ENCODE results near the gene CAMK1D. TPM values are rescaled to one million over a fixed set of nuclear protein-coding genes. Genes with fewer than 3 reads are reported as not detected.

Gene CAMK1D
- total and polyA plus RNA-seq, 4 experiments from 2014 or later: 5.2 to 22.2 (median 19.4) TPM

- Mint-ChIP-seq H3K4me3 (no peak overlapping the region), H3K9me3 (no peaks in the 10 kb centered on the region), H3K36me3 (no peaks in the 10 kb centered on the region), H3K27me3 (no peaks in the 10 kb centered on the region), H3K27ac (no peak overlapping the region), H3K4me1 (peaks cover 0 to 5% (median 3%) of the 10 kb centered on the region in 4 donors)
- no peaks in the 10 kb centered on the region for H3K4me1 ChIP-seq (ENCODE audit: insufficient read depth, low read length)
- no peak overlapping the region for H3K27ac ChIP-seq (ENCODE audit: low read depth, low read length)
- ChIA-PET CTCF (ENCODE audit: partially characterized antibody) (interaction anchor here (1.6 kb wide), 1 partner anchor 480 kb away, joined by 4 read pairs; no protein-coding TSS in a partner anchor), POLR2A (ENCODE audit: partially characterized antibody) (no interaction called here)
- intact Hi-C loops (cut with micrococcal nuclease): no loop called here
- no peaks in the 10 kb centered on the region for H3K36me3 ChIP-seq (ENCODE audit: insufficient read depth, low read length)
- H3K9me3 ChIP-seq (ENCODE audit: control insufficient read depth in 1 of 2, low read length in 2 of 2): no peaks in the 10 kb centered on the region
- H3K4me3 ChIP-seq (ENCODE audit: low read length in 2 of 2): no peak overlapping the region
- H3K27me3 ChIP-seq (ENCODE audit: insufficient read depth, low read length): no peaks in the 10 kb centered on the region
- no peak for DNase-seq
Observed at GRCh38 chr10:12743941-12744340, 394.6 kb downstream of the CAMK1D start.

GRCh38 chr10:12748186-12748585 is 398.8 kb downstream of the CAMK1D start:
- intact Hi-C loops (cut with micrococcal nuclease): no loop called here
- Histone ChIP-seq H3K27ac (ENCODE audit: low read depth, low read length) (no peak overlapping the region), H3K36me3 (ENCODE audit: insufficient read depth, low read length) (no peaks in the 10 kb centered on the region), H3K4me3 (ENCODE audit: low read length in 2 of 2) (no peak overlapping the region), H3K9me3 (ENCODE audit: control insufficient read depth in 1 of 2, low read length in 2 of 2) (no peaks in the 10 kb centered on the region), H3K27me3 (ENCODE audit: insufficient read depth, low read length) (no peaks in the 10 kb centered on the region), H3K4me1 (ENCODE audit: insufficient read depth, low read length) (no peaks in the 10 kb centered on the region)
- Mint-ChIP-seq H3K36me3 (peaks cover 1 to 3% of the 10 kb centered on the region in 2 donors), H3K4me1 (peaks cover 0 to 6% (median under 1%) of the 10 kb centered on the region in 4 donors), H3K9me3 (no peaks in the 10 kb centered on the region), H3K4me3 (no peak overlapping the region), H3K27me3 (no peaks in the 10 kb centered on the region), H3K27ac (no peak overlapping the region)
- no peak for DNase-seq
- CTCF ChIA-PET (ENCODE audit: partially characterized antibody): no interaction called here
- POLR2A ChIA-PET (ENCODE audit: partially characterized antibody): no interaction called here

GRCh38 chr10:12749760-12750478 is 400.6 kb downstream of the CAMK1D start:
- no peaks in the 10 kb centered on the region for H3K9me3 ChIP-seq (ENCODE audit: control insufficient read depth in 1 of 2, low read length in 2 of 2)
- DNase-seq: no peak
- H3K27ac ChIP-seq (ENCODE audit: low read depth, low read length): no peak overlapping the region
- peaks cover 0 to 6% (median 0%) of the 10 kb centered on the region in 4 donors for H3K4me1 Mint-ChIP-seq
- no peaks in the 10 kb centered on the region for H3K9me3 Mint-ChIP-seq
- ChIA-PET POLR2A (ENCODE audit: partially characterized antibody) (no interaction called here), CTCF (ENCODE audit: partially characterized antibody) (no interaction called here)
- no peaks in the 10 kb centered on the region for H3K4me1 ChIP-seq (ENCODE audit: insufficient read depth, low read length)
- H3K36me3 ChIP-seq (ENCODE audit: insufficient read depth, low read length): no peaks in the 10 kb centered on the region
- H3K27me3 Mint-ChIP-seq: no peaks in the 10 kb centered on the region
- no peak overlapping the region for H3K4me3 Mint-ChIP-seq
- H3K27me3 ChIP-seq (ENCODE audit: insufficient read depth, low read length): no peaks in the 10 kb centered on the region
- intact Hi-C loops (cut with micrococcal nuclease): no loop called here
- H3K4me3 ChIP-seq (ENCODE audit: low read length in 2 of 2): no peak overlapping the region
- H3K36me3 Mint-ChIP-seq: peaks cover 1 to 3% of the 10 kb centered on the region in 2 donors
- no peak overlapping the region for H3K27ac Mint-ChIP-seq

- intact Hi-C loops (cut with micrococcal nuclease): no loop called here
- H3K9me3 Mint-ChIP-seq: no peaks in the 10 kb centered on the region
- H3K36me3 Mint-ChIP-seq: peaks cover 1 to 6% of the 10 kb centered on the region in 2 donors
- H3K4me3 Mint-ChIP-seq: no peak overlapping the region
- CTCF ChIA-PET (ENCODE audit: partially characterized antibody): no interaction called here
- Histone ChIP-seq H3K9me3 (ENCODE audit: control insufficient read depth in 1 of 2, low read length in 2 of 2) (no peaks in the 10 kb centered on the region), H3K27ac (ENCODE audit: low read depth, low read length) (no peak overlapping the region), H3K27me3 (ENCODE audit: insufficient read depth, low read length) (no peaks in the 10 kb centered on the region), H3K4me3 (ENCODE audit: low read length in 2 of 2) (no peak overlapping the region), H3K4me1 (ENCODE audit: insufficient read depth, low read length) (no peaks in the 10 kb centered on the region), H3K36me3 (ENCODE audit: insufficient read depth, low read length) (no peaks in the 10 kb centered on the region)
- H3K27ac Mint-ChIP-seq: no peak overlapping the region
- DNase-seq: no peak
- POLR2A ChIA-PET (ENCODE audit: partially characterized antibody): no interaction called here
- no peaks in the 10 kb centered on the region for H3K27me3 Mint-ChIP-seq
- H3K4me1 Mint-ChIP-seq: peaks cover 0 to 9% (median 0%) of the 10 kb centered on the region in 4 donors
Observed at GRCh38 chr10:12750526-12751201, 401.3 kb downstream of the CAMK1D start.

GRCh38 chr10:12755075-12755474 is 405.7 kb downstream of the CAMK1D start:
- peaks cover 0 to 2% (median under 1%) of the 10 kb centered on the region in 4 donors for H3K4me1 Mint-ChIP-seq
- POLR2A ChIA-PET (ENCODE audit: partially characterized antibody): no interaction called here

GRCh38 chr10:12757351-12757750 is 408.0 kb downstream of the CAMK1D start:
- H3K9me3 Mint-ChIP-seq: no peaks in the 10 kb centered on the region
- peaks cover 6% of the 10 kb centered on the region for H3K36me3 ChIP-seq (ENCODE audit: insufficient read depth, low read length)
- H3K4me3 ChIP-seq (ENCODE audit: low read length in 2 of 2): no peak overlapping the region
- H3K27ac Mint-ChIP-seq: no peak overlapping the region
- CTCF ChIA-PET (ENCODE audit: partially characterized antibody): interaction anchor here (0.6 to 1.0 kb wide), 3 partner anchors 9 to 542 kb away, joined by 3 to 4 read pairs (median 3); no protein-coding TSS in a partner anchor
- H3K4me1 Mint-ChIP-seq: peaks cover 0 to 4% (median under 1%) of the 10 kb centered on the region in 4 donors
- H3K4me1 ChIP-seq (ENCODE audit: insufficient read depth, low read length): no peaks in the 10 kb centered on the region
- H3K27me3 ChIP-seq (ENCODE audit: insufficient read depth, low read length): no peaks in the 10 kb centered on the region
- H3K4me3 Mint-ChIP-seq: no peak overlapping the region
- intact Hi-C loops (cut with micrococcal nuclease): no loop called here
- DNase-seq: no peak
- H3K9me3 ChIP-seq (ENCODE audit: control insufficient read depth in 1 of 2, low read length in 2 of 2): no peaks in the 10 kb centered on the region
- no peak overlapping the region for H3K27ac ChIP-seq (ENCODE audit: low read depth, low read length)
- H3K27me3 Mint-ChIP-seq: no peaks in the 10 kb centered on the region
- H3K36me3 Mint-ChIP-seq: peaks cover 24 to 29% of the 10 kb centered on the region in 2 donors
- POLR2A ChIA-PET (ENCODE audit: partially characterized antibody): no interaction called here

More at GRCh38 chr10:12755075-12755474, 405.7 kb downstream of the CAMK1D start:
- no peak overlapping the region for H3K4me3 ChIP-seq (ENCODE audit: low read length in 2 of 2)
- CTCF ChIA-PET (ENCODE audit: partially characterized antibody): no interaction called here
- no peaks in the 10 kb centered on the region for H3K27me3 ChIP-seq (ENCODE audit: insufficient read depth, low read length)
- intact Hi-C loops (cut with micrococcal nuclease): no loop called here
- no peaks in the 10 kb centered on the region for H3K4me1 ChIP-seq (ENCODE audit: insufficient read depth, low read length)
- H3K9me3 Mint-ChIP-seq: no peaks in the 10 kb centered on the region
- peaks cover 7 to 10% of the 10 kb centered on the region in 2 donors for H3K36me3 Mint-ChIP-seq
- H3K9me3 ChIP-seq (ENCODE audit: control insufficient read depth in 1 of 2, low read length in 2 of 2): no peaks in the 10 kb centered on the region
- no peak overlapping the region for H3K27ac ChIP-seq (ENCODE audit: low read depth, low read length)
- no peak overlapping the region for H3K27ac Mint-ChIP-seq
- no peaks in the 10 kb centered on the region for H3K36me3 ChIP-seq (ENCODE audit: insufficient read depth, low read length)
- no peak overlapping the region for H3K4me3 Mint-ChIP-seq
- no peak for DNase-seq
- no peaks in the 10 kb centered on the region for H3K27me3 Mint-ChIP-seq

- Mint-ChIP-seq H3K27me3 (no peaks in the 10 kb centered on the region), H3K4me1 (peaks cover 0 to 4% (median under 1%) of the 10 kb centered on the region in 4 donors), H3K4me3 (no peak overlapping the region), H3K27ac (peak overlapping the region in 1 of 7 donors; percentile 51), H3K9me3 (no peaks in the 10 kb centered on the region), H3K36me3 (peaks cover 26 to 38% of the 10 kb centered on the region in 2 donors)
- Histone ChIP-seq H3K4me3 (ENCODE audit: low read length in 2 of 2) (no peak overlapping the region), H3K27ac (ENCODE audit: low read depth, low read length) (no peak overlapping the region), H3K36me3 (ENCODE audit: insufficient read depth, low read length) (peaks cover 8% of the 10 kb centered on the region), H3K4me1 (ENCODE audit: insufficient read depth, low read length) (no peaks in the 10 kb centered on the region), H3K9me3 (ENCODE audit: control insufficient read depth in 1 of 2, low read length in 2 of 2) (no peaks in the 10 kb centered on the region), H3K27me3 (ENCODE audit: insufficient read depth, low read length) (no peaks in the 10 kb centered on the region)
- intact Hi-C loops (cut with micrococcal nuclease): no loop called here
- DNase-seq: no peak
- ChIA-PET CTCF (ENCODE audit: partially characterized antibody) (no interaction called here), POLR2A (ENCODE audit: partially characterized antibody) (no interaction called here)
Observed at GRCh38 chr10:12758271-12758670, 408.9 kb downstream of the CAMK1D start.
